ENCODE measurements around the gene LMX1A. TPM values are rescaled to one million over a fixed set of nuclear protein-coding genes. Genes with fewer than 3 reads are reported as not detected.

The LMX1A gene
- total and polyA plus RNA-seq, 4 donors, result 0.05 to 0.17 TPM; not detected in 2

GRCh38 chr1:165300400-165300903 lies 56.1 kb downstream of the LMX1A start:
- no peak for DNase-seq (ENCODE audit: low spot score)
- WGBS, result 93% methylated on average over 2 of the region's 2 CpGs
- Histone ChIP-seq H3K36me3 (ENCODE audit: control insufficient read depth in 4 of 4, insufficient read depth in 3 of 4, low read depth in 1 of 4, low read length in 3 of 4) (no peaks in the 10 kb centered on the region), H3K27me3 (ENCODE audit: control insufficient read depth in 4 of 4, insufficient read depth in 4 of 4, low read length in 3 of 4) (no peaks in the 10 kb centered on the region), H3K4me1 (ENCODE audit: control insufficient read depth in 4 of 4, insufficient read depth in 4 of 4, low read length in 3 of 4) (no peaks in the 10 kb centered on the region), H3K4me3 (ENCODE audit: low read depth in 1 of 3, low read length in 3 of 3) (no peak overlapping the region), H3K9ac (ENCODE audit: low read depth in 1 of 2, low read length in 2 of 2) (no peak overlapping the region), H3K9me3 (ENCODE audit: control insufficient read depth in 4 of 4, low read length in 3 of 4) (no peaks in the 10 kb centered on the region), H3K27ac (ENCODE audit: low read depth in 1 of 2, low read length in 2 of 2) (no peak overlapping the region)
- TF ChIP-seq EGR1 (IDR thresholded peaks at IDR 0.05; ENCODE audit: low read depth in 2 of 2) (no peak), FOXA1 (IDR thresholded peaks at IDR 0.05) (no peak), RXRA (IDR thresholded peaks at IDR 0.05) (no peak), JUND (IDR thresholded peaks at IDR 0.05) (no peak), FOXA2 (IDR thresholded peaks at IDR 0.05) (no peak), YY1 (IDR thresholded peaks at IDR 0.05) (no peak), CTCF (IDR thresholded peaks at IDR 0.05; ENCODE audit: low read depth, low read length, missing input control) (no peak), TAF1 (conservative IDR thresholded peaks at IDR 0.05) (no peak), NR2F2 (IDR thresholded peaks at IDR 0.05) (no peak), RAD21 (IDR thresholded peaks at IDR 0.05) (no peak), GABPA (IDR thresholded peaks at IDR 0.05 in 1 of 2, conservative IDR thresholded peaks at IDR 0.05 in 1 of 2) (no peak), HNF4A (conservative IDR thresholded peaks at IDR 0.05) (no peak), HNF4G (IDR thresholded peaks at IDR 0.05) (no peak)
- TF ChIP-seq, protein P1, sequence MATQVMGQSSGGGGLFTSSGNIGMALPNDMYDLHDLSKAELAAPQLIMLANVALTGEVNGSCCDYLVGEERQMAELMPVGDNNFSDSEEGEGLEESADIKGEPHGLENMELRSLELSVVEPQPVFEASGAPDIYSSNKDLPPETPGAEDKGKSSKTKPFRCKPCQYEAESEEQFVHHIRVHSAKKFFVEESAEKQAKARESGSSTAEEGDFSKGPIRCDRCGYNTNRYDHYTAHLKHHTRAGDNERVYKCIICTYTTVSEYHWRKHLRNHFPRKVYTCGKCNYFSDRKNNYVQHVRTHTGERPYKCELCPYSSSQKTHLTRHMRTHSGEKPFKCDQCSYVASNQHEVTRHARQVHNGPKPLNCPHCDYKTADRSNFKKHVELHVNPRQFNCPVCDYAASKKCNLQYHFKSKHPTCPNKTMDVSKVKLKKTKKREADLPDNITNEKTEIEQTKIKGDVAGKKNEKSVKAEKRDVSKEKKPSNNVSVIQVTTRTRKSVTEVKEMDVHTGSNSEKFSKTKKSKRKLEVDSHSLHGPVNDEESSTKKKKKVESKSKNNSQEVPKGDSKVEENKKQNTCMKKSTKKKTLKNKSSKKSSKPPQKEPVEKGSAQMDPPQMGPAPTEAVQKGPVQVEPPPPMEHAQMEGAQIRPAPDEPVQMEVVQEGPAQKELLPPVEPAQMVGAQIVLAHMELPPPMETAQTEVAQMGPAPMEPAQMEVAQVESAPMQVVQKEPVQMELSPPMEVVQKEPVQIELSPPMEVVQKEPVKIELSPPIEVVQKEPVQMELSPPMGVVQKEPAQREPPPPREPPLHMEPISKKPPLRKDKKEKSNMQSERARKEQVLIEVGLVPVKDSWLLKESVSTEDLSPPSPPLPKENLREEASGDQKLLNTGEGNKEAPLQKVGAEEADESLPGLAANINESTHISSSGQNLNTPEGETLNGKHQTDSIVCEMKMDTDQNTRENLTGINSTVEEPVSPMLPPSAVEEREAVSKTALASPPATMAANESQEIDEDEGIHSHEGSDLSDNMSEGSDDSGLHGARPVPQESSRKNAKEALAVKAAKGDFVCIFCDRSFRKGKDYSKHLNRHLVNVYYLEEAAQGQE (IDR thresholded peaks at IDR 0.05), result no peak
- TF ChIP-seq, protein P2, sequence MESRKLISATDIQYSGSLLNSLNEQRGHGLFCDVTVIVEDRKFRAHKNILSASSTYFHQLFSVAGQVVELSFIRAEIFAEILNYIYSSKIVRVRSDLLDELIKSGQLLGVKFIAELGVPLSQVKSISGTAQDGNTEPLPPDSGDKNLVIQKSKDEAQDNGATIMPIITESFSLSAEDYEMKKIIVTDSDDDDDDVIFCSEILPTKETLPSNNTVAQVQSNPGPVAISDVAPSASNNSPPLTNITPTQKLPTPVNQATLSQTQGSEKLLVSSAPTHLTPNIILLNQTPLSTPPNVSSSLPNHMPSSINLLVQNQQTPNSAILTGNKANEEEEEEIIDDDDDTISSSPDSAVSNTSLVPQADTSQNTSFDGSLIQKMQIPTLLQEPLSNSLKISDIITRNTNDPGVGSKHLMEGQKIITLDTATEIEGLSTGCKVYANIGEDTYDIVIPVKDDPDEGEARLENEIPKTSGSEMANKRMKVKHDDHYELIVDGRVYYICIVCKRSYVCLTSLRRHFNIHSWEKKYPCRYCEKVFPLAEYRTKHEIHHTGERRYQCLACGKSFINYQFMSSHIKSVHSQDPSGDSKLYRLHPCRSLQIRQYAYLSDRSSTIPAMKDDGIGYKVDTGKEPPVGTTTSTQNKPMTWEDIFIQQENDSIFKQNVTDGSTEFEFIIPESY (IDR thresholded peaks at IDR 0.05), result no peak
- TF ChIP-seq, protein P3, sequence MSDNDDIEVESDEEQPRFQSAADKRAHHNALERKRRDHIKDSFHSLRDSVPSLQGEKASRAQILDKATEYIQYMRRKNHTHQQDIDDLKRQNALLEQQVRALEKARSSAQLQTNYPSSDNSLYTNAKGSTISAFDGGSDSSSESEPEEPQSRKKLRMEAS (IDR thresholded peaks at IDR 0.05), result no peak
- TF ChIP-seq, protein P4, sequence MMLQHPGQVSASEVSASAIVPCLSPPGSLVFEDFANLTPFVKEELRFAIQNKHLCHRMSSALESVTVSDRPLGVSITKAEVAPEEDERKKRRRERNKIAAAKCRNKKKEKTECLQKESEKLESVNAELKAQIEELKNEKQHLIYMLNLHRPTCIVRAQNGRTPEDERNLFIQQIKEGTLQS (IDR thresholded peaks at IDR 0.05), result no peak

Measured in liver (tissue), 9 donors.